Measurements from ENCODE around the gene CKLF. TPM values are rescaled to one million over a fixed set of nuclear protein-coding genes. Genes with fewer than 3 reads are reported as not detected.

The CKLF gene
- 16.6 and 23.4 TPM in 2 replicates for total RNA-seq
- polyA plus RNA-seq = 25.6 and 44.8 TPM in 2 replicates

DNA sequence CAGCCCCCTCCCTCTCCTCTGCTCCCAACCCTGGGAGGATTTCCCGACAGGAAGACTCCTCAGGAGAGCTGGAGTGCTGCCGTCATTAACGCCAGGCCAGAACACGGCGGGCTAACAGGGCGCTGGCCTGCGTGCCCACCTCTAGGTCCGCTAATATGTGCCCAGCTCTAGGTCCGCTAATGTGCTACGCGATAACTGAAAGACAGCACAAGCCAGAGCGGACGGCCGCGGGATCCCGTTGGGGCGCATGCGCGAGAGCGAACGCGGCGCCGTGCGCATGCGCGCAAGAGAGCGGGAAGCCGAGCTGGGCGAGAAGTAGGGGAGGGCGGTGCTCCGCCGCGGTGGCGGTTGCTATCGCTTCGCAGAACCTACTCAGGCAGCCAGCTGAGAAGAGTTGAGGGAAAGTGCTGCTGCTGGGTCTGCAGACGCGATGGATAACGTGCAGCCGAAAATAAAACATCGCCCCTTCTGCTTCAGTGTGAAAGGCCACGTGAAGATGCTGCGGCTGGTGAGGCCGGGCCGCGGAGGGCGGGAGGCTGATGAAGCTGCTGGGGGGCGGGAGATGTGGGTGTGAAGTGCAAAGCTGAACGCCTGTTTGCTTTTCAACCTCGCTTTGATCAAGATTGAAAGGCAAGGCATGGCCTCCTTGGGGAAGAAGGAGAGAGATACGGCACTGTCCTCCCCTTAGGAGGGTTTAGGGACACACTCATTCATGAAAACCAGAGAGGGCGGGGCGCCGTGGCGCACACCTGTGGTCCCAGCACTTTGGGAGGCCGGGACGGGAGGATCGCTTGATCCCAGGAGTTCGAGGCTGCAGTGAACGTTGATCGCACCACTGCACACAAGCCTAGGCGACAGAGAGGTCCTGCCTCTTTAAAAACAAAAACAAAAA lies at the start of gene CKLF:
Gene CKLF (plus strand): TSS at position 291 of the 892 bp plus-strand sequence. CDS start 140 bp downstream, at position 431.
- peak within 1 kb of the TSS; percentile 23 for H3K4me3 ChIP-seq
- peak within 1 kb of the TSS; percentile 82 for H3K27ac ChIP-seq
- H3K27me3 ChIP-seq = no peaks in the 10 kb centered on the region
- H3K4me1 ChIP-seq (ENCODE audit: low read depth) = peaks cover 20% of the 10 kb centered on the region
- TF ChIP-seq CTCF (IDR thresholded peaks at IDR 0.05; ENCODE audit: low read depth, low read length) = no peak
- no peaks in the 10 kb centered on the region for H3K9me3 ChIP-seq (ENCODE audit: low read depth)
- DNase-seq (ENCODE audit: low read depth in 1 of 2, low spot score in 1 of 2) = peak; percentile 90 to 92
- H3K36me3 ChIP-seq = no peaks in the 10 kb centered on the region

DNA sequence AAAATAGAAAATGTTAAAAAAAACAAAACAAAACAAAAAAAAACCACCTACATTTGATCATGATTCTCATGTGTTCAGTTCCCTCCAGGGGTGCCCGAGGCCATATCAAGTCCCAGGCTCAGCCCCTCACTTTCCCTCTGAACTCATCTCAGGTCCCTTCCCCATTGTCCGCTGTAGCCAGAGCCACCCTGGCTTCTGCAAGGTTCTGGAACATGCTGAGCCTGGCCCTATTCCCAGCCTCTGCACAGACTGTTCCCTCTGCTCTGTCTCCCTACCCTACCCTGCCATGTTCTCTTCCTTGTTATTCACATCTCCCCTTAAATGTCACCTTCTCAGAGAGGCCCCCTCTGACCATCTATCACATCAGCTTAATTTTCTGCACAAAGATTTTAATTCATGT lies 49.3 kb upstream of the CKLF start:
- H3K27ac ChIP-seq = no peak overlapping the region
- no peaks in the 10 kb centered on the region for H3K36me3 ChIP-seq
- no peak overlapping the region for H3K4me3 ChIP-seq
- no peaks in the 10 kb centered on the region for H3K27me3 ChIP-seq
- DNase-seq (ENCODE audit: low read depth in 1 of 2, low spot score in 1 of 2) = no peak
- TF ChIP-seq CTCF (IDR thresholded peaks at IDR 0.05; ENCODE audit: low read depth, low read length) = no peak
- no peaks in the 10 kb centered on the region for H3K4me1 ChIP-seq (ENCODE audit: low read depth)
- H3K9me3 ChIP-seq (ENCODE audit: low read depth) = no peaks in the 10 kb centered on the region

- H3K27ac ChIP-seq = no peak overlapping the region
- no peaks in the 10 kb centered on the region for H3K9me3 ChIP-seq (ENCODE audit: low read depth)
- DNase-seq (ENCODE audit: low read depth in 1 of 2, low spot score in 1 of 2) = no peak
- no peak overlapping the region for H3K4me3 ChIP-seq
- H3K36me3 ChIP-seq = no peaks in the 10 kb centered on the region
- TF ChIP-seq CTCF (IDR thresholded peaks at IDR 0.05; ENCODE audit: low read depth, low read length) = no peak
- no peaks in the 10 kb centered on the region for H3K27me3 ChIP-seq
- no peaks in the 10 kb centered on the region for H3K4me1 ChIP-seq (ENCODE audit: low read depth)
These were observed 48.8 kb upstream of the CKLF start for GRCh38 chr16:66503612-66504011.

GRCh38 chr16:66507731-66508239 lies 44.6 kb upstream of the CKLF start:
- Histone ChIP-seq H3K27ac (no peak overlapping the region), H3K9me3 (ENCODE audit: low read depth) (no peaks in the 10 kb centered on the region), H3K36me3 (no peaks in the 10 kb centered on the region), H3K27me3 (no peaks in the 10 kb centered on the region), H3K4me3 (no peak overlapping the region), H3K4me1 (ENCODE audit: low read depth) (no peaks in the 10 kb centered on the region)
- DNase-seq (ENCODE audit: low read depth in 1 of 2, low spot score in 1 of 2) = no peak
- no peak for TF ChIP-seq CTCF (IDR thresholded peaks at IDR 0.05; ENCODE audit: low read depth, low read length)

DNA sequence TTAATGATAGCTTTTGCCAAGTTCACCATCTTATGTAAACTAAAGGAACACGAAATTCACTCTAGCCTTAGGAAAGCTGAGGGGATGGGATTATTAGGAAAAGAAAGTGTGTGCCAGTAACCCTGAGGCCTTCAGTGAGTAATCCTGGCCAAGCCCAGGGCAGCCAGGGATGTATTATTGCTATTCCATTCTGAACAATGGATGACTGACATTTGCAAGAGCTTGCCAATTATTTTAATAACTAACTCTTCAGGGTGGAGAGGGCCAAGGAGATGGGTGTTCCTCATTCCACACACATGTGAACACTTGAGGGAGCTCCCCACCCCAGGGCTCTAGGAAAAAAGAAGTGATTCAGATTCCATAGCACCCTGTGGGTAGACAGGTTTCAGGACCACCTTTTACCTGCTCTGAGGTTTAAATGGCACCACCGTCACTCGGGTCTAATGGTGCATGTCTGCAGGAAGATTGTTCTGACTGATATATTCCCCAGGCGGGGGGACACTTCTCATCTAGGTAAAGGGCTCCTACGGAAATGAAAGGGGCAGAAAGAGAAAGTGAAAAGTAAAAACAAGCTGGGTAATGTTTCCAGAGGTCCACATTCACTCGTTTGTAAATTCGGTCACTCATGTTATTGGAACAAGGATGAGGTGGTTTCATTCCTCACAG lies 44.0 kb upstream of the CKLF start:
- Histone ChIP-seq H3K27ac (no peak overlapping the region), H3K9me3 (ENCODE audit: low read depth) (no peaks in the 10 kb centered on the region), H3K4me3 (no peak overlapping the region), H3K27me3 (no peaks in the 10 kb centered on the region), H3K4me1 (ENCODE audit: low read depth) (no peaks in the 10 kb centered on the region), H3K36me3 (no peaks in the 10 kb centered on the region)
- no peak for TF ChIP-seq CTCF (IDR thresholded peaks at IDR 0.05; ENCODE audit: low read depth, low read length)
- DNase-seq (ENCODE audit: low read depth in 1 of 2, low spot score in 1 of 2) = peak in 1 of 2 donors; percentile 34
